GM10266 (cell line): ENCODE measurements around the gene ATAD2B.

Experiments used
- DNase-seq: peaks from one replicate; pipeline ENCODE4 v3.0.0; 2012; ENCODE audit errors: extremely low spot score
- CTCF ChIP-seq: IDR thresholded peaks from 2 replicates; pipeline ENCODE4 v1.5.1; 2012; ENCODE audit warnings: mild to moderate bottlenecking, low read depth; ENCODE audit not compliant: control insufficient read depth, insufficient read depth; ENCODE audit errors: missing control alignments

ATAD2B gene

GRCh38 chr2:23926290-23926749 lies 603 bp downstream of the ATAD2B start:
- TF ChIP-seq CTCF, result no peak

GRCh38 chr2:23925702-23926289 lies 1.1 kb downstream of the ATAD2B start:
- peak; percentile 77 for DNase-seq
- TF ChIP-seq CTCF, result no peak

More at GRCh38 chr2:23926290-23926749, 603 bp downstream of the ATAD2B start:
- peak; percentile 37 for DNase-seq

- TF ChIP-seq CTCF, result no peak
- no peak for DNase-seq
Measured at GRCh38 chr2:23924589-23925359, 2.1 kb downstream of the ATAD2B start.

- DNase-seq, result no peak
- no peak for TF ChIP-seq CTCF
Measured at GRCh38 chr2:23918837-23919489, 8.0 kb downstream of the ATAD2B start.

GRCh38 chr2:23916727-23917405 lies 10.1 kb downstream of the ATAD2B start:
- TF ChIP-seq CTCF, result no peak
- no peak for DNase-seq

- no peak for DNase-seq
- TF ChIP-seq CTCF, result no peak
Measured at GRCh38 chr2:23915327-23915726, 11.6 kb downstream of the ATAD2B start.

GRCh38 chr2:23912054-23912453 lies 14.9 kb downstream of the ATAD2B start:
- no peak for DNase-seq
- no peak for TF ChIP-seq CTCF
